Natural killer cell (primary cell): Measurements from ENCODE around the gene GPC5. TPM values are rescaled to one million over a fixed set of nuclear protein-coding genes. Genes with fewer than 3 reads are reported as not detected.

Source experiments
- ATAC-seq, 3 donors: fragments of 150-1000 bp in 2 of 3; fragments of 200-7000 bp in 1 of 3; cut with Tn5 transposase; 1 replicate in 1 of 3; 2 replicates in 2 of 3; pipeline ENCODE4 v1.10.0; 2021; ENCODE audit warnings: mild to moderate bottlenecking in 2 of 3, moderate library complexity in 2 of 3
- DNase-seq, 2 donors: peaks; one replicate each; pipeline versions ENCODE4 v3.0.0 to v3.0.0-alpha.2; 2013 to 2021; ENCODE audit warnings: mixed read lengths in 1 of 2
- H3K27ac ChIP-seq: one replicate; pipeline ENCODE4 v1.5.1; 2013; ENCODE audit warnings: mild to moderate bottlenecking, low read length
- H3K27me3 ChIP-seq: one replicate; pipeline ENCODE4 v1.6.1; 2013; ENCODE audit warnings: low read length; ENCODE audit not compliant: control insufficient read depth, insufficient read depth
- H3K36me3 ChIP-seq: one replicate; pipeline ENCODE4 v1.6.1; 2013; ENCODE audit warnings: low read length; ENCODE audit not compliant: control insufficient read depth, insufficient read depth
- H3K4me1 ChIP-seq: one replicate; pipeline ENCODE4 v1.6.1; 2013; ENCODE audit warnings: low read length; ENCODE audit not compliant: control insufficient read depth, insufficient read depth
- H3K4me3 ChIP-seq: one replicate; pipeline ENCODE4 v1.5.1; 2013; ENCODE audit warnings: low read length
- H3K9me3 ChIP-seq: one replicate; pipeline ENCODE4 v1.6.1; 2013; ENCODE audit warnings: low read length; ENCODE audit not compliant: control insufficient read depth, insufficient read depth
- H3K27ac Mint-ChIP-seq, 2 donors: one replicate each; pipeline ENCODE4 v1.8.0; 2022; ENCODE audit warnings: mild to moderate bottlenecking in 2 of 2, mixed read lengths in 2 of 2, moderate library complexity in 1 of 2
- H3K27me3 Mint-ChIP-seq, 2 donors: one replicate each; pipeline ENCODE4 v1.8.0; 2022; ENCODE audit warnings: low read depth in 2 of 2, mixed read lengths in 2 of 2
- H3K36me3 Mint-ChIP-seq: one replicate; pipeline ENCODE4 v1.8.0; 2022; ENCODE audit warnings: mixed read lengths
- H3K4me1 Mint-ChIP-seq, 2 donors: one replicate each; pipeline ENCODE4 v1.8.0; 2022; ENCODE audit warnings: mixed read lengths in 2 of 2
- H3K4me3 Mint-ChIP-seq: one replicate; pipeline ENCODE4 v1.8.0; 2022; ENCODE audit warnings: mild to moderate bottlenecking, moderate library complexity, mixed read lengths
- H3K9me3 Mint-ChIP-seq, 2 donors: one replicate each; pipeline ENCODE4 v1.8.0; 2022; ENCODE audit warnings: mixed read lengths in 2 of 2
- CTCF ChIP-seq: fragments of 200-600 bp; IDR thresholded peaks from one replicate; pipeline ENCODE4 v1.8.0; 2022; ENCODE audit warnings: antibody characterized with exemption
- WGBS: methylation state at CpG from one replicate; pipeline ENCODE4 v1.1.7; 2013; ENCODE audit warnings: missing lambda C conversion rate; ENCODE audit not compliant: insufficient coverage; 5-methylcytosine and 5-hydroxymethylcytosine counted together
- intact Hi-C: fragments of 100-400 bp; cut with micrococcal nuclease; formaldehyde crosslinking; loops from one replicate; pipeline ENCODE4 v1.14.2; 2022
- total RNA-seq, 4 donors: library from RNA; stranded (reverse); fragments of 120-200 nt in 1 of 4; gene quantifications; one replicate each; pipeline versions ENCODE4 v1.2.3 to v1.2.4, GENCODE V29; 2013 to 2022

GPC5 gene
- total RNA-seq = not detected
- total RNA-seq (2013) = 1.1 TPM

- WGBS = under 1% methylated on average over 76 of the region's 76 CpGs
- H3K27ac ChIP-seq = no peak within 1 kb of the TSS
These were observed at the start of gene GPC5 for GRCh38 chr13:91398413-91399188. TSS of gene GPC5 (plus strand) at chr13:91398621.

DNA sequence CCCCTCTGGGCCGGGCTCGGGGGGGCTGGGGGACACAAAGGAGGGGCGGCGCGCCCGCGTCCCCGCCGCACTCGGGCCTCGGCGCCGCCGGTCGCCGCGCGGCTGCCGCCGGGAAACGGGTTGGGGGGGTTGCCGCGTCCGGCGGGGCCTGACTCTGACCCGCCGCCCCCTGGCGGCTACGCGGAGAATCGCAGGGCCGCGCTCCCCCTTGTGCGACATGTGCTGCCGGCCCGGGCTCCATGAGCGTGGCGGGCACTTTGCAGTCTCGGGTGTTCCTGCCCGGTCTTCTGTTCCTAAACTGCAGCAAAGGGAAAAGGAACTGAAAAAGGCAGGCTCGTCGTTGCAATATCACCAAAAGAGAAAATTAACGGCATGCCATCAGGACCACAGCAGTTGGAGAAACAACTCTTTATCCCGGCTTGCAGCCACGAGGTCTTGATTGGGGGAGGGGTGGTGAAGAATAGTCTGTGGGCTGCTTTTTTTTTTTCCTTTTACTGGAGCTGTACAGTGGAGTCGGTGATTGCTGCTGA is 49.5 kb upstream of the GPC5 start:
- peaks cover 8% of the 10 kb centered on the region for H3K36me3 Mint-ChIP-seq
- peak; percentile 78 to 93 (median 82) for ATAC-seq
- under 1% methylated on average over 45 of the region's 46 CpGs for WGBS

More at GRCh38 chr13:91398413-91399188, at the start of gene GPC5:
- peaks cover 27% of the 10 kb centered on the region for H3K27me3 ChIP-seq
- no peaks in the 10 kb centered on the region for H3K36me3 ChIP-seq
- H3K4me3 ChIP-seq = peak within 1 kb of the TSS; percentile 45
- ATAC-seq = peak; percentile 98 to 99 (median 99)
- Mint-ChIP-seq H3K4me1 (peaks cover 7 to 18% of the 10 kb centered on the region in 2 donors), H3K36me3 (no peaks in the 10 kb centered on the region), H3K9me3 (no peaks in the 10 kb centered on the region), H3K4me3 (peak within 1 kb of the TSS; percentile 86), H3K27me3 (peaks cover 15 to 46% of the 10 kb centered on the region in 2 donors), H3K27ac (no peak within 1 kb of the TSS)
- intact Hi-C loops = loop anchor here (1.0 kb wide), 1 partner anchor 49 kb away; no protein-coding TSS in a partner anchor
- TF ChIP-seq CTCF = no peak
- no peaks in the 10 kb centered on the region for H3K9me3 ChIP-seq
- peak; percentile 68 to 88 for DNase-seq
- peaks cover 14% of the 10 kb centered on the region for H3K4me1 ChIP-seq

GRCh38 chr13:91349992-91350911 is 48.2 kb upstream of the GPC5 start:
- peaks cover 32% of the 10 kb centered on the region for H3K36me3 ChIP-seq
- H3K36me3 Mint-ChIP-seq = peaks cover 13% of the 10 kb centered on the region
- peak overlapping the region; percentile 92 for H3K4me3 Mint-ChIP-seq

More for the DNA sequence above, 49.5 kb upstream of the GPC5 start:
- Histone ChIP-seq H3K4me1 (peaks cover 8% of the 10 kb centered on the region), H3K27ac (peak overlapping the region; percentile 14), H3K4me3 (peak overlapping the region; percentile 64), H3K27me3 (no peaks in the 10 kb centered on the region), H3K9me3 (no peaks in the 10 kb centered on the region), H3K36me3 (peaks cover 24% of the 10 kb centered on the region)
- Mint-ChIP-seq H3K4me3 (peak overlapping the region; percentile 92), H3K27ac (peak overlapping the region; percentile 83), H3K9me3 (no peaks in the 10 kb centered on the region), H3K4me1 (peaks cover 16% of the 10 kb centered on the region in 2 donors), H3K27me3 (no peaks in the 10 kb centered on the region)
- TF ChIP-seq CTCF = peak; percentile 80
- intact Hi-C loops = loop anchor here (1.0 kb wide), 2 partner anchors 36 to 49 kb away; partner anchors contain the start of gene GPC5
- DNase-seq = peak; percentile 92 to 94

More at GRCh38 chr13:91349992-91350911, 48.2 kb upstream of the GPC5 start:
- WGBS = 44% methylated on average over 4 of the region's 5 CpGs
- Histone ChIP-seq H3K4me1 (peaks cover 8% of the 10 kb centered on the region), H3K9me3 (no peaks in the 10 kb centered on the region), H3K27ac (no peak overlapping the region), H3K4me3 (no peak overlapping the region), H3K27me3 (no peaks in the 10 kb centered on the region)
- Mint-ChIP-seq H3K27me3 (no peaks in the 10 kb centered on the region), H3K4me1 (peaks cover 16% of the 10 kb centered on the region in 2 donors), H3K9me3 (no peaks in the 10 kb centered on the region), H3K27ac (peak overlapping the region in 1 of 2 donors; percentile 83)
- TF ChIP-seq CTCF = no peak
- DNase-seq = no peak
- ATAC-seq = no peak
- intact Hi-C loops = loop anchor here (1.0 kb wide), 2 partner anchors 37 to 48 kb away; partner anchors contain the start of gene GPC5
